Hematopoietic multipotent progenitor cell treated with erythropoietin and hydrocortisone succinate and interleukin-3 and kit ligand, for 15 days (in vitro differentiated cells): ENCODE results near the gene LGALS7B.
"Not testable (repeated sequence)": the region's sequence is repeated elsewhere in the genome, so short reads cannot be mapped to it uniquely, and the experiment has no call there.

ENCODE experiments used
- DNase-seq: peaks from one replicate; pipeline ENCODE4 v3.0.0-alpha.2; 2015; ENCODE audit warnings: low spot score

The LGALS7B gene

GRCh38 chr19:38821230-38821825 lies 32.3 kb downstream of the LGALS7B start:
- DNase-seq: not testable (repeated sequence)

GRCh38 chr19:38825936-38826335 lies 36.9 kb downstream of the LGALS7B start:
- DNase-seq: not testable (repeated sequence)

GRCh38 chr19:38826856-38827551 lies 38.0 kb downstream of the LGALS7B start:
- no peak for DNase-seq

GRCh38 chr19:38829203-38829602 lies 40.2 kb downstream of the LGALS7B start:
- not testable (repeated sequence) for DNase-seq

- no peak for DNase-seq
Observed at GRCh38 chr19:38830039-38830733, 41.2 kb downstream of the LGALS7B start.

GRCh38 chr19:38831142-38831605 lies 42.2 kb downstream of the LGALS7B start:
- no peak for DNase-seq

GRCh38 chr19:38833092-38833425 lies 44.1 kb downstream of the LGALS7B start:
- no peak for DNase-seq

GRCh38 chr19:38834104-38834490 lies 45.1 kb downstream of the LGALS7B start:
- no peak for DNase-seq

GRCh38 chr19:38834590-38834989 lies 45.6 kb downstream of the LGALS7B start:
- no peak for DNase-seq

- no peak for DNase-seq
Observed at GRCh38 chr19:38836159-38836982, 47.4 kb downstream of the LGALS7B start.

GRCh38 chr19:38836983-38837626 lies 48.1 kb downstream of the LGALS7B start:
- no peak for DNase-seq

GRCh38 chr19:38837656-38838121 lies 48.7 kb downstream of the LGALS7B start:
- no peak for DNase-seq

GRCh38 chr19:38838208-38838985 lies 49.4 kb downstream of the LGALS7B start:
- DNase-seq: no peak

GRCh38 chr19:38838986-38839761 lies 50.2 kb downstream of the LGALS7B start:
- no peak for DNase-seq

GRCh38 chr19:38839816-38840582 lies 51.0 kb downstream of the LGALS7B start:
- DNase-seq: no peak

GRCh38 chr19:38840583-38840968 lies 51.6 kb downstream of the LGALS7B start:
- no peak for DNase-seq
